ENCODE measurements around the gene OR6X1.

The OR6X1 gene

DNA sequence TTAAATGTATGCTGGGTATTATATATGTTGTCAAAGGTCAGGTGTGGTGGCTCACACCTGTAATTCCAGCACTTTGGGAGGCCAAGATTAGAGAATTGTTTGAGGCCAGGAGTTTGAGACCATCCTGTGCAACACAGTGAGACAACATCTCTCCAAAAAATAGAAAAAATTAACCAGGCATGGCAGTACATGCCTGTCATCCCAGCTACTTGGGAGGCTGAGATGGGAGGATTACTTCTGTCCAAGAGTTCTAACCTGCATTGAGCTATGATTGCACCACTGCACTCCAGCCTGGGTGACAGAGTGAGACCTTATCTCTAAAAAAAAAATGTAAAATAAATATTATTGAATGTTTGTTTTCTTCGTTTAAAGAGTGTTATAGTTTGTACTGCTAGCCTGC, 11.3 kb upstream of the OR6X1 start:
- no peaks in the 10 kb centered on the region for H3K36me3 Mint-ChIP-seq (ENCODE audit: low read depth)
- no peak overlapping the region for H3K27ac Mint-ChIP-seq
- no peak overlapping the region for H3K4me3 Mint-ChIP-seq
- H3K27me3 Mint-ChIP-seq (ENCODE audit: low read depth): no peaks in the 10 kb centered on the region
- no peaks in the 10 kb centered on the region for H3K4me1 Mint-ChIP-seq
- H3K9me3 Mint-ChIP-seq: peaks cover 14% of the 10 kb centered on the region
- TF ChIP-seq, protein P1, sequence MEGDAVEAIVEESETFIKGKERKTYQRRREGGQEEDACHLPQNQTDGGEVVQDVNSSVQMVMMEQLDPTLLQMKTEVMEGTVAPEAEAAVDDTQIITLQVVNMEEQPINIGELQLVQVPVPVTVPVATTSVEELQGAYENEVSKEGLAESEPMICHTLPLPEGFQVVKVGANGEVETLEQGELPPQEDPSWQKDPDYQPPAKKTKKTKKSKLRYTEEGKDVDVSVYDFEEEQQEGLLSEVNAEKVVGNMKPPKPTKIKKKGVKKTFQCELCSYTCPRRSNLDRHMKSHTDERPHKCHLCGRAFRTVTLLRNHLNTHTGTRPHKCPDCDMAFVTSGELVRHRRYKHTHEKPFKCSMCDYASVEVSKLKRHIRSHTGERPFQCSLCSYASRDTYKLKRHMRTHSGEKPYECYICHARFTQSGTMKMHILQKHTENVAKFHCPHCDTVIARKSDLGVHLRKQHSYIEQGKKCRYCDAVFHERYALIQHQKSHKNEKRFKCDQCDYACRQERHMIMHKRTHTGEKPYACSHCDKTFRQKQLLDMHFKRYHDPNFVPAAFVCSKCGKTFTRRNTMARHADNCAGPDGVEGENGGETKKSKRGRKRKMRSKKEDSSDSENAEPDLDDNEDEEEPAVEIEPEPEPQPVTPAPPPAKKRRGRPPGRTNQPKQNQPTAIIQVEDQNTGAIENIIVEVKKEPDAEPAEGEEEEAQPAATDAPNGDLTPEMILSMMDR (IDR thresholded peaks at IDR 0.05; ENCODE audit: unreplicated experiment in 3 of 3): no peak

DNA sequence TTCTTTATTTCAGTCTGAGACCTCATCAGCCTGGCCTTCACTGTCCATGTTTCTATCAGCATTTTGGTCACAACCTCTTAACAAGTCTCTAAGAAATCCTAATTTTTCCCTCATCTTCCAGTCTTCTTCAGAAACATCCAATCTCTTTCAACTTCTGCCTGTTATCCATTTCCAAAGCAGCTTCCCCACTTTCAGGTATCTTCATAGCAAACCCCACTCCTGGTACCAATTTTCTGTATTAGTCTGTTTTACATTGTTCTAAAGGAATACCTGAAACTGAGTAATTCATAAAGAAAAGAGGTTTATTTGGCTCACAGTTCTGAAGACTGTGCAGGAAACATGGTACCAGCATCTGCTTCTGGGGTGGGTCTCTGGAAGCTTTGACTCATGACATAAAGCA, 8.1 kb upstream of the OR6X1 start:
- TF ChIP-seq, protein P1 (IDR thresholded peaks at IDR 0.05; ENCODE audit: unreplicated experiment in 3 of 3): no peak
- no peaks in the 10 kb centered on the region for H3K36me3 Mint-ChIP-seq (ENCODE audit: low read depth)
- no peak overlapping the region for H3K4me3 Mint-ChIP-seq
- no peaks in the 10 kb centered on the region for H3K27me3 Mint-ChIP-seq (ENCODE audit: low read depth)
- H3K27ac Mint-ChIP-seq: no peak overlapping the region
- no peaks in the 10 kb centered on the region for H3K4me1 Mint-ChIP-seq
- H3K9me3 Mint-ChIP-seq: peaks cover 14% of the 10 kb centered on the region

DNA sequence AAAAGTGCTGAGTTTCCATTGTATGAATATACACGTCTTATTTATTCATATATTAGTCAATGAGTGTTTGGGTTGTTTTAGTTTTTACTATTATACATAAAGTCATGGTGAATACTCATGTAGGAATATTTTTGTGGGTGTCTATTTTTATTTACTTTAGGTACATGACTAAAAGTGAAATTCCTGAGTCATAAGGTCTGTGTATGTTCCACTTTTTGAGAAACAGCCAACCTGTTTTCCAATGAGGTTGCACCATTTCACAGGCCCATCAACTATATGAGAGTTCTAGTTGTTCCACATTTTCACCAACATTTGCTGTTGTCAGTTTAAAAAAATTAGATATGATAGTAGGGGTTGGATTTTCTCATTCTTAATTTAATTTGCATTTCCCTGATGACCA, 6.6 kb upstream of the OR6X1 start:
- H3K36me3 Mint-ChIP-seq (ENCODE audit: low read depth): no peaks in the 10 kb centered on the region
- no peaks in the 10 kb centered on the region for H3K27me3 Mint-ChIP-seq (ENCODE audit: low read depth)
- H3K9me3 Mint-ChIP-seq: peaks cover 14% of the 10 kb centered on the region
- H3K27ac Mint-ChIP-seq: no peak overlapping the region
- TF ChIP-seq, protein P1 (IDR thresholded peaks at IDR 0.05; ENCODE audit: unreplicated experiment in 3 of 3): no peak
- no peak overlapping the region for H3K4me3 Mint-ChIP-seq
- no peaks in the 10 kb centered on the region for H3K4me1 Mint-ChIP-seq

DNA sequence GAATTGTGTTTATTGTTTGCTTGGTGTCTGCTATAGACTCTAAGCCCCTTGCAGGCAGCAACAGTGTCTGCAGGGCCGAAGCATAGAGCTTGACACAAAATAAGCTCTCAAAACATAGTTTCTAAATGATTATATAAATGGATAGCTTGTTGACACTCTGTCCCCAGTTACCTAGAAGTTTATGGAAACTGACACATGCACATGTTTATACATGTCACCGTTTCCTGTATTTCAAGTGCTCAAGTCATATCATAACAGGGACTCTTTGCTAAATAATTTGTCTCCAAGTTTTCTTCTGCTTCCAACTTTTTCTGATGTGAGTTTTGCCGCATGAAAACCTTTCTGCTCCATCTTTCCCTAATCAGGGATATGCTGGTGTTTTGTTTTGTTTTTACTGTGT, 3.7 kb upstream of the OR6X1 start:
- Mint-ChIP-seq H3K27ac (no peak overlapping the region), H3K4me1 (no peaks in the 10 kb centered on the region), H3K36me3 (ENCODE audit: low read depth) (no peaks in the 10 kb centered on the region), H3K9me3 (peaks cover 10% of the 10 kb centered on the region), H3K4me3 (no peak overlapping the region), H3K27me3 (ENCODE audit: low read depth) (no peaks in the 10 kb centered on the region)
- TF ChIP-seq, protein P1 (IDR thresholded peaks at IDR 0.05; ENCODE audit: unreplicated experiment in 3 of 3): no peak

- Mint-ChIP-seq H3K9me3 (no peaks in the 10 kb centered on the region), H3K4me3 (no peak overlapping the region), H3K27ac (no peak overlapping the region), H3K4me1 (no peaks in the 10 kb centered on the region), H3K36me3 (ENCODE audit: low read depth) (no peaks in the 10 kb centered on the region), H3K27me3 (ENCODE audit: low read depth) (peaks cover 5% of the 10 kb centered on the region)
- TF ChIP-seq, protein P1 (IDR thresholded peaks at IDR 0.05; ENCODE audit: unreplicated experiment in 3 of 3): no peak
These were observed 1.5 kb upstream of the OR6X1 start for GRCh38 chr11:123755813-123756212.

DNA sequence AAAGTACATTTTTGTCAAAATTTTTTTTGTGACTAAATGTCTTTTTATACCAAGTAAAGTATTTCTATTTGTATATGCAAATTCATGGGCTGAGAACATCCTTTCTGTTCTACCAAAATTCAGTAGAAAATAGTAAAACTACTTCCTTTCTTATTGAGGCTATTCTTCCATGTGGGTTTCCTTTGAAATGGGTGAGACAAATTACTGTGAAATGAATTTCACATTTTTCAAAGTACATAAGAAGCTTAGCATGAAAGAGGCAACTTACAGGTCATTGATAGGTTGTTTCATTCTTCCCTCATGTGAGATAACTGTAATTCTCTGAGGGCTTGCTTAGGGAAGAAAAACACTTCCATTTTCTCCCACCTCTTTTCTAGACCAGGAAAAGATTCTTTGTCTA, 1.0 kb upstream of the OR6X1 start:
- H3K4me3 Mint-ChIP-seq: no peak overlapping the region
- H3K27me3 Mint-ChIP-seq (ENCODE audit: low read depth): peaks cover 5% of the 10 kb centered on the region
- no peaks in the 10 kb centered on the region for H3K4me1 Mint-ChIP-seq
- no peaks in the 10 kb centered on the region for H3K36me3 Mint-ChIP-seq (ENCODE audit: low read depth)
- TF ChIP-seq, protein P1 (IDR thresholded peaks at IDR 0.05; ENCODE audit: unreplicated experiment in 3 of 3): no peak
- H3K27ac Mint-ChIP-seq: no peak overlapping the region
- no peaks in the 10 kb centered on the region for H3K9me3 Mint-ChIP-seq

Data from nephron (organoid).